NCI-H2107 treated with DMSO at 0.1 percent for 48 hours (cell line): Measurements from ENCODE around the gene TRIM32.

ENCODE experiments used
- DNase-seq: peaks from one replicate; lab custom pipeline; 2025; ENCODE audit not compliant: unreplicated experiment; lab: John Stamatoyannopoulos, UW

TRIM32 gene

DNA sequence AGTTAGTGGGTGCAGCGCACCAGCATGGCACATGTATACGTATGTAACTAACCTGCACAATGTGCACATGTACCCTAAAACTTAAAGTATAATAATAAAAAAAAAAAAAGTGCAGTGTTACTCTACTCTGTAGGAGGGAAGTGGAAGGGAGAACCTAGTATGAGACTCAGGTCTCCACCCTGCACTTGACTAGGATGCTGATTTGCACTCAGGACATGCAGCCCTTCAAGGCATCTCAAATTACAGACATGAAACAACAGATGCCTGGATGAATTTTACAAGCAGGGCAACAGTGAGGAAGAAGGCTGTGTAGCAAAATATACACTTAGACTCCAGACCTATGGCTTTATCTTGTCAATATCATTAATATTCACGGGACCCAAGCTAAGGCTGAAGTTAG, 16.5 kb downstream of the TRIM32 start:
- no peak for DNase-seq

DNA sequence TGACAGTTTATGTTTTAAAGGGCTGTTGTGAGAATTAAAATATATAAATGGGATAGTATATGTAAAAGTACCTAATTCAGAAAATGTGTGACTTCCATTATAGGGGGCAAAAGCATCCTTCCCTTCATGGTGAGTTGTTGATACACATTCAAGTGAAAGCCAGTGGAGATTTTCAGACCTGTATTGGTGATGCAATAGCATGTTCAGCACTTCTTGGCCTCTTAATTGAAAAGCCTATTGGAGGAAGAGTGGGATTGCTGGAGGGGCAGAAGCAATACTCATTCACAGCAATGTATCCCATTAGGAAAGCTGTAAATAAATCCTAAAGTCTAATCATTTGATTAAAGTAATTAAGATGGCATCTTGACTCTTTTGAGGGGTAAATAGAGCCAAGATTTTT, 17.4 kb downstream of the TRIM32 start:
- no peak for DNase-seq

DNA sequence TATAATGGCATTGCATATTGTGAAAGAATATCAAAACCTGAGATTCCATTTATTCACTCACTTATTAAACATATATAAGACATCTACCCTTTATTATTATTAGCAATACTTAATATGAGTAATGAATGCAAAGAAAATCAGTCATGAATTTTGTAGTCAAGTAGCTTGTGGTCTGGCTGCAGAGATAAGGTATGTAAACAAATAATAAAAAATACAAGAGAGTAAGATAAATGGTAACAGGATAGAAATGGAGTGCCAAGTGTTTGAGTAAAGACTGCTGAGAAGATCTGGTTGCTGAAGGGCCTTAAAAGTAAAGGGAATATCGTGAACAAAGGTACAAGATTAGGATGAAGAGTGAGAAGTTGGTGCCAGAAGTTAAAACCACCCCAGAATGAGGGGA, 18.4 kb downstream of the TRIM32 start:
- DNase-seq: no peak

DNA sequence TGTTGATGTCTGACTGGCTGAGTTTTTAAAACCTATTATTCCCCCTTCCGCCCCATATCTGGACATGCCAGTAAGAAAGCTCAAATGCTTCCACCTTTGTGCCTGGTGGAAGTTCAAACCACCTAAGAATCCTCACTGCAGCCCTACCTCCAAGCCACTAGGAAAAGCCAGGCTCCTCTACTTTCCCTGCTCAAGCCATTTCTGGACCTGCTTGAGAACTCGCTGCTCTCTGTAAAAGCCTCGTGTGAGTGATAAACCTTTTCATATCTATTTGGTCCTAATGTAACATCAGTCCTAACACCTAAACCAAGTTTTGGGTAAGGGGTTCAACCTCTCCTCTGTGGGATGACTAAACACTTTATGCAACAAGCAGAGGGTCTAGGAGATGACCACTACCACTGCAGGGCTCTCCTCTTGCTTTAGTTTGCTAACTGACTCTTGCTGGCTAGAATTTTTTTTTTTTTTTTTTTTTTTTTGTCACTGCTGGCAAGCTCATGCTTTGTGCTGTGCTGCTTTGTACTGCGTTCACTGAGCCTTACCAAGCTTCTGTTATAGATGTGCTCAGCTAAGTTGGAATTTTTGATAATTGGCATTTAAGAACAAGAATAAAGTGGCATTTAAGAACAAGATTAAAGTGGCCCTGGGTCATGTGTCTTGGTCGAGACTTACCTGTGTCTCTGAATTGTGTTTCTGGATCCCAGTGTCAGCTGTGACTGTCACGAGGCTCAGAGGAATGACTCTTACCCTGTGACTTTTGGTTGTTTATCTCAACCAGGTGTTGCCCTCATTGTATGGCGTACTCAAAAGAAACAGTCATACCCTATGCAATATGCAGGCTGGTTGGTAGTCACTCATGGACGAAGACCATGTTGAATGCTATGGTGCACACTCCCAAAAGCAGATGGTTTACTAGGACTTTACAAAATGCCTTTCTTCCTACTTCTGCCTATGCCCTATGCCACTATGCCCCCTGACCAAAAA, 19.5 kb downstream of the TRIM32 start:
- no peak for DNase-seq

DNA sequence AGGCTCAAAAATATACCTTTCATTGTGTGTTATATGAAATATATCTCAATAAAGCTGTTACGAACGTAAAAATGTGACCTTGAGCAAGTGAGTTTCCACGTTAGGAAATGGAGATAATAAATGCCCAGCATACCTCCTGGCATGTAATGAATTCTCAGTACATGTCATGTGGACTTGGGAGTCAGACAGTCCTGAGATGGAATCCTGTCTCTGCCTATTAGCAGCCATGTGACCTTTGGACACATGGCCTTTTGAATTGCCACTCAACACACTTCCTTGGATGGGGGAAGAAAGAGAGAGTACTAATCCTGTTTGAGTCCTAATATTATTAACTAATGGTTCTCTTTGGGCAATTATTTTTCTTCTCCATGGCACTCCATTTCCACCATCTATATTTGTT, 25.7 kb downstream of the TRIM32 start:
- no peak for DNase-seq

DNA sequence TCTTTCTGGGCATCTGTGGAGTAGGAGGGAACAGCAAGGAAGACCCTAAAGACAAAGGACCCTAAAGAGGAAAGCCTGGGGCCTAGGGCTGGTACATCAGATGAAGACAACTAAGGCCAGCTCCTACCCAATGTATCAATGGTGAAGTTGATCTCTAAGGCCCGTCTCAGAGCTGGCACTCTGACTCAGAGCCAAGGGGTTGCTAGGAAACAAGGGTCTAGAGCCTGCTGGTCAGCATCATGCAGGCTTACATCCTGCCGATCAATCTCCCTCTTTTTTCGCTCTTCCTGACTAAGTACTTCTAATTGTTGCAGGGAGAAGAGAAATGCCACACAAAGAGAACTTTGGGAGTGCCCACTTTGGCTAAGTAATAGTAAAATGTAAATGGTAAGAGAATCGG, 26.2 kb downstream of the TRIM32 start:
- DNase-seq: no peak

DNA sequence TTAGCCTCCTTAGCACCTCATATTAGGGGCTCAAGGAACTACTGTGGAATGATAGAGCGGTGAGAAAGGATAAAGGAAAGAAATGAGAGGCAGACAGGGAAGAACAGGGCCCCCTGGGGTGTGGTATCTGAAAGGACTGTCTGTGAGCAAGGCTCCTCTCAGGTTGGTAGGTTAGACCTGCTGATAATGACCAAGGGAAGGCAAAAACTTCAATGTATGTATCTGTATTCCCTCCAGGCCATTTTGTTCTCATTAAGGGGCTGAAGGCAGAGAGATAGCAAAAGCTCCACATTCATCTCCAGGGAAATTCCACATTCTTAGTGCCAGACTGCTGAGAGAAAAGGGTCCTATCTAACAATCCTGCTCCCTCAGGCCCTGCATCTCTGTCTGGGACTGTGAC, 28.6 kb downstream of the TRIM32 start:
- DNase-seq: no peak

DNA sequence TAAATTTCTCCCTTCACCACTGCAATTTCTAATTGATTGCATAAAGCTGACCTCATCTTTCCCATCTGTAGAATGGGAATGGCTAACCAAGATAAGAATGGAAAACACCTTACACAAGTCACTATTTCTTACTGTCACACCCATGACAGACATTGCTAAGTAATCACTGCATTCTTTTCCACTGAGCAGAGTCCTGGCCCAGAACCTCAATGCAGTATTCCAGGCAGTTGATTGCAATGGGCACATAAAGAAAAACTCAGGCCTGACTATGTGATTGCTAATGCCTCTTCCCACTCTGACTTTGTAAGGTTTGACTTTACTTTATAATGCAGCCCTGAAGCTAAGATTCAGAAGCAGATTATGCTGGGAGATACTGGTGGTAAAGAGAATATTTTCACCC, 29.3 kb downstream of the TRIM32 start:
- DNase-seq: no peak

DNA sequence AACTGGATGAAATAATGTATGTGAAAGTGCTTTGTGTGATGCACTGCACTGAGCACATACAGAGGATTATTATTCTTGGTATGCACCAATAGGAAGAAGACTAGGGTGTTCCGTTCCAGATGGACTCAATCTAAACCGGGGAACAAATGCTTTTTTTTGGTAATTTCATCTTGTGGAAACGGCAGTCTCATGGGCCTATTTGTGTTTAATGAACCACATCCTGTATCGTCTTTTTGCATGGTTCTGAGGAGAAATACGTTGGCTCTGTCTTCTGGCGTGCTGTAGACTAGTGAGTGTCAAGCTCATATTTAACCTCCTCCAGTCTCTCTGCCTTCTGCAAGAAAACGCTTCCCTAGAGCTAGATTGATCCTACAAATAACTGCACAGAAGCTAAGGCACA, 30.0 kb downstream of the TRIM32 start:
- DNase-seq: no peak

DNA sequence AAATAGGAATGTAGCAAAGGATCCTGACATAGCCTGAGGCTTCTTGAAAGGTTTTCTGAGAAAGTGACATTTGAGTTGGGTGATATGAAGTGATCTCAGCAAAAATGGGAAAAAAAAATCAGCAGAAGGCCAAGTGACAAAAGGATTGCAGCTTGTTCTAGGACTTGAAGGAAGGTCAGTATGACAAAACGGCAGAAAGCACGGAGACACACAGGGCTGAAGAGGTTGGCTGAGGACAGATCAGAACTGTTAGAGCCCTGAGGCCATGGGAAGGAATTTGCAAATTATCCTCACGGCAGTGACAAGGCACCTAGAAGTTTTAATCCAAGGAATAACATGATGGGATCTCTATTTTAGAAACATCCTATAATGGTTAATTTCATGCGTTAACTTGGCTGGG, 31.0 kb downstream of the TRIM32 start:
- DNase-seq: no peak

DNA sequence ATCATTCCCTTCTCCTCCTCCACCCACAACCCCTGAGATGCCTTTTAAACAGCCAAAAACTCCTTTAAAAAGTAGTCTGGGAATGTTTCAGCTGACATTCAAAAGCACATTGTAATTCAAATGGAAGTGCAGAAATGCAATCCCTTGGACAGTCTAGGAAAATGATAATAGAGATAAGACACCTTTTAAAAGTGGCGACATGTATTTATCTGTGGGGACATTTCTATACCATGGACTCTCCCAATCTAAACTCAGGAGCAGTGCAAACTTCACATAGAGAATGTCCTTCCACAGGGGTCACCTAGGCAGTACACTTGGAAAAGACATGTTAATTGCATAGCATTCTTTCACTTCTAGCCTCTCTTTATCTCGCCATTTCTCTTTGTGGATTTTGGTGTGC, 33.0 kb downstream of the TRIM32 start:
- DNase-seq: no peak

DNA sequence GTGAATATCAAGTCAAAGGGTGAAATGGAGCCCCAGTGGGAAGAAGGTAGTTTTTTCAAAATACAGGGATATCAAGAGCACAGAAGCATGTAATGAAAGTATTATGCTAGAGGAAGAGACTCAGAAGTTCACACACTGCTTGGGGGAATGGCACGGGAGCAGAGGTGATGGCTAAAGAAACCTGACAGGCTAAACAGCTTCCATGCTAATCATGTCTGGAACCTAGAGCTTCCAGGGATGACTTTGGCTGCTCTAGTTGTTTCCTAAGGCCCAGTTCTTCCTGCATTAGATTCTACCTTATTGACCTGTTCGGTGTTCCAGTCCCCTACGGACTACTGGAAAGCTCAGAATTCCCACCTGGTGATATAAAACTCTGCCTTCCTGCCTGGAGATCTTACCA, 34.3 kb downstream of the TRIM32 start:
- no peak for DNase-seq

DNA sequence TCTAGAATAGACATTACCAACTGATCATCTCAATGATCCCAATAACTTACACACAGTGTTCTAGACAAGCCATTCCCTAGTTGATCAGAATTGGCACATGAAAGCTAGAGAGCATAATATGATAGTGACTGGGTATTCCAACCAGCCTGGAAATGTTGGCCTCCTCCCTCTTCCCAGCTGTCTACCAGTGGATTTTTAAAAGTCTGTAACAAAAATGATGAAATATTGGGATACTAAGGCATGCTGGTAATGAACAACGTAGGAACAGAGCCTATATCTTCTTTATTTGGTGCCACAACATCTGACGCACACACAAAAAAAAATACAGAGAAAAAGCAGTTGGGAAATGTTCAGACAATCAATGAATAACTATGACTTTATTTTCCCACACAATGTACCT, 34.8 kb downstream of the TRIM32 start:
- no peak for DNase-seq

DNA sequence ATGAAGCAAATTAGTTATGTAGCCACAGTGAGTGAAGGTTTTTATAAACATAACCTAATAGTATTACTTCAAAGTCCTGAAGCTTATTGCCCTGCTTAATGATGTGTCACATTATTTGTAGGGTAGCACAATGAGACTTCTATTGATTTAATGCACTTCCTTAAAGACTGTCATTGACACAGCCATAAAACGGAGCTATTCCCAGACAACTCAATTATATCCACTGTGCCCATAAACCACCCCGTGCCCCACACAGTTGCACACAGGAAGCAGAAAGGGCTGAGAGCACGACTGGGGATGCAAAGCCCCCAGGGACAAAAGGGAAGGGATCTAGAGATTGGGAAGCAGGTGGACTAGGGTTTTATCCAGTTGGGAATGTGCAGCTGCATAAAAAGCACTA, 37.0 kb downstream of the TRIM32 start:
- DNase-seq: no peak

DNA sequence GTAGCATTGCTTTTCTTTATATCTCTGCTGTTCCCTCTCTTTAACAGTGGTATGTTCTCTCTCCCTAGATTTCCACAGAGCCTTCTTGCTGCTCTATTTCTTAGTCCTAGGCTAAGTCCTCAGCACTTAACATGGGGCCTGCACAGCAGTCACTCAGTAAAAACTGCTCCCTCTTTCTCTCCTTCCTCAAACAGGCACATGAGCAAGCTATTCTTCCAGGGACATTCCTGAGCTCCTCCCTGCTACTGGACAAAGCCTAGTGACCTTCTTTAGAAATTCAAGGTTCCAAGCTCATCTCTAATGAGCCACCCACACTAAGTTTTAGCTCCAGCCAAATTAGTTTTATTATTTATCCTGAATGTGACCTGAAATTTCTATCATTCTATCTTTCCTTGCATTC, 39.5 kb downstream of the TRIM32 start:
- DNase-seq: no peak

DNA sequence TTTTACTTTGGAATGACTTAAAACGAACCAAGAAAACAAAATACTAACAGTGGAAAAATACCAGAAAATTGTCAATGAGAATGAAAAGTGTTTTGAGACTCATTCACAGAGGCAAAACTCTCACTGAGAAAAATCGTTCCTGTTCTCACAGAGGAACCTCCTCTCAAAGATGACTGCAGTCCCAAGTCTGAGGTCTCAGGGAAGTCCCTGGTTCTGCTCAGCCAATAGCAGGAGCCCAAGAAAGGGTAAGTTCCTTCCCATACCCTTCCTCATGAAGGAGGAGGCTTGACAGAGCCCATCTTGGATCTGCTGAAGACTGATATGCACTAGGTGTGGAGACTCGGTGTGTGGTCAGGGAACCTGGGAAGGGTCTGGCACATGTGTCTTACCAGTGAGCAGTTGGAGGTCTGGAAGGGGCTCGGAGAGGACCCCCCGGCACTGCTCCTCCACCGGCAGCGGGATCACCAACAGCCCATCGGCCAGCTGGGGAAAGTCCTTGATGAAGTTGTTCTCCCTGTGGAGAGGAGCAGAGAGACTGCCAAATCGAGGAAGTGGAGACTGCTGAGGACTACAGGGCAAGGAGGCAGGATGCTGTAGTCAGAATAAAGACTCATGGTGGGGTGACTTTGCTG, 46.0 kb downstream of the TRIM32 start:
- no peak for DNase-seq

DNA sequence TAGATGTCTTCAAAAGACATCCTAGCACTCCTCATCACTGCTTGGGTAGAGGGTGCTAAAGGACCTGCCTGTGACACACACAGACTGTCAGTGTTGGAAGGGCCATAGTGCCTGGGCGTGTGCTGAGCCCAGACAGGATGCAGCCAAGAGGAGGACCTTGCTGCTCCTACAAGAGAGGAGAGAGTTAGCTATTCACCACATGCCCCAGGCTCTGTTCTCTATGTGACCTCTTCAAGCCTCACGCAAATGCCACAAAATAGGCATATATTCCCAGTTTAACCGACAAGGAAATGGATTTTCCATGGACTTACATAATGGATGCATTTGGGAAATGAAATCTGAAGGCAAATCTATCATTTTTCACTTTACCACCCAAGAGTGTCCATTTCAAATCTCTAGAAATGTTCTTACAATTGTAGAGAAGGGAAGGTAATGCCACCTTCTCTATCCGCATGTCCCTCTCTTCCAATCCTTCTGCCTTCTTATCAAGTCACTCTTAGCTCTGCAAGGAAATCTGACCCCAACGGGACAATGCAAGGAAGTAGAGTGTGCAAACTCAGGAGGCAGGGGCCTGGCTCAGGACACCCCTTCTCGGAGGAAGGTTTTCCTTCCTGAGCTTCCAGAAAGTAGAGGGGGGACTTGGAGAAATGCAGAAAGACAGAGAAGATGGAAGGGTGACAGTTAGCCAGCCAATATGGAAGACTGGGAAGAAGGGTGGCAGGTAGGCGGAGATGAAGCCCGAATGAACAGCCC, 49.5 kb downstream of the TRIM32 start:
- no peak for DNase-seq

DNA sequence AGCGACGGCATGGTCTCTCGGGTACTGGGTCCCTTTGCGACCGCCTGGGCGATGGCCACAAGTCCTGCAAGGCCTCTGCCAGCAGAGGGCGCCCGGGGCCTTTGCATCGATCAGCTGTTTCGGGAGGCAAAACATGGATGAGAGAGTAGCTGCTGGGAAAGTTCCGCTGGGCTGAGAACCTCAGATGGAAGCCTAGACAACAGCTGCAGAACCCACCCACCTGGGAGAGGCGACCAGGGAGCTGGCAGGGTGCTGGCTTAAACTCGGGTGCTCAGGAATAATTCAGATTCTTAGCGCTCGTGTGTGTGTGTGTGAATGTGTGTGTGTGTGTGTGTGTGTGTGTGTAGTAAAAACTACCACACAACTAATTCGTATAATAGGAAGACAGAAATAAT, 50.0 kb downstream of the TRIM32 start:
- DNase-seq: peak; percentile 42

DNA sequence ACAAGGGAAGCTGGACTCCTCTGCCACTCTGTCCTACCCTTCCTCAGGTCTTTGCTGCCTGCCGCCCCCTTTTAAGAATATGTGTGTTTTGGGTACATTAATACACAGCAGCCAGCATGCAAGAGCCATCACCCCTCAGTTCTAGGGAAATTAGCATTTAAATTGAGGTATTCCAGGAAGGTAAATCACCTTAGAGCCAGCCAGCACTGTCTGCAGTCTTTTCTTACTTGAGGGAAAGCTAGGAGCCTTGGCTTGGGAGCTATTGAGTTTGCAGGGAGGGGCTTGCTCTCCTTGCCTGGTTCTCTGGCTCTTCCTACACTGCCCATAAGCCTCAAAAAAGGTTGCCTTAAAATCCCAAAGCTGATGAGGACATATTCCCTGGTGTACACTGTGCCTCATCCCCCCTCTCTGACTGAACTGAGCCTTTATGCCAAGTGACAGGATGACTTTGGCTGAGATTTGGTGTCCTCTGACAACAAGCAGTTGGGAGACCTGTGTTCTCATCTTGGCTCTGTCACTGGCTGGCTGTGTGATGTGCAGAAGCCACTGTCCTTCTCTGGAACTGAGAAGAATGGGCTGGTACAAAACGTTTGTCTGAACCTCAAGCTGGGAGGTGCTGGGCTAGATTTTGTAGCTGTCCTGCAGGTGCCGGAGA, 54.1 kb downstream of the TRIM32 start:
- DNase-seq: no peak

DNA sequence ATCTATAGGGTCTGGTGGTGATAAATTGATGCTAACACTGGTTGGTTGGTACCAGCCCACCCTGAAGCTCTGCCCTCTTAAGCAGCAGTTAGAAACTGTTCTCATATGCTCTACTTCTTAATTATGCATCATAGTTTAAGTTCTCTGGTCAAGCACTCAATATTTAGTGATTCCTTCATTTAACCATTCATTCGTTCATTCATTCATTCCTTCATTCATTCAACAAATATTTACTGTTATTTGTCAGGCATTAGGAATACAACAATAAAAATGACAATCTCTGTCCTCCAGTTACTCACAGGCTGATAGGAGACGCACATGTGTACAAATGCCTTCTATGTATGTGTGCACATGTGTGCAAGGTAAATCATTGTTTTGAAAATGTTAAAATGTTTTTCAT, 54.6 kb downstream of the TRIM32 start:
- no peak for DNase-seq

DNA sequence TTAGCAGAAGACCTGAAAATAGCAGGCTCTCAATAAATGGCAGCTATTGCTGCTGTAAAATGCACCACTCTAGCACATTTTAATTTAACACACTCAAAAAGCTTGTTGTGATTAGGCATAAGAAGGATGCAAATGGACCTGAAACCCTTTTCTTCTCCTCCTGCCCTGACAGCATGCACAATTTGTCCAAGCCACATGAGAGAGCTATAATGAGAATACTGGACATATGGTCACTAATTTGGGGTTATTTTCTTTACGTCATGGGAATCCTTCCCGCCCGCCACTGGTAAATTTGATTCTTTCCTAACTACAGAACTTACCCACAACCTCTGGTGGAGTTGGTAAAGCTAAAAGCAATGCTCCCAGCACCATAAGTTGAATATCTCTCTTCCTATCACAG, 62.1 kb downstream of the TRIM32 start:
- no peak for DNase-seq
